Smooth muscle cell of the pulmonary artery (primary cell): ENCODE results near the gene OR2L5. TPM values are rescaled to one million over a fixed set of nuclear protein-coding genes. Genes with fewer than 3 reads are reported as not detected.

Experiments
- total RNA-seq: library from RNA; depleted of rRNA; stranded (reverse); fragments of >200 nt; gene quantifications from 2 replicates; pipeline ENCODE4 v1.2.3, GENCODE V29; 2014

Gene OR2L5, protein sequence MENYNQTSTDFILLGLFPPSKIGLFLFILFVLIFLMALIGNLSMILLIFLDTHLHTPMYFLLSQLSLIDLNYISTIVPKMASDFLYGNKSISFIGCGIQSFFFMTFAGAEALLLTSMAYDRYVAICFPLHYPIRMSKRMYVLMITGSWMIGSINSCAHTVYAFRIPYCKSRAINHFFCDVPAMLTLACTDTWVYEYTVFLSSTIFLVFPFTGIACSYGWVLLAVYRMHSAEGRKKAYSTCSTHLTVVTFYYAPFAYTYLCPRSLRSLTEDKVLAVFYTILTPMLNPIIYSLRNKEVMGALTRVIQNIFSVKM
- total RNA-seq: not detected in 2 replicates

DNA sequence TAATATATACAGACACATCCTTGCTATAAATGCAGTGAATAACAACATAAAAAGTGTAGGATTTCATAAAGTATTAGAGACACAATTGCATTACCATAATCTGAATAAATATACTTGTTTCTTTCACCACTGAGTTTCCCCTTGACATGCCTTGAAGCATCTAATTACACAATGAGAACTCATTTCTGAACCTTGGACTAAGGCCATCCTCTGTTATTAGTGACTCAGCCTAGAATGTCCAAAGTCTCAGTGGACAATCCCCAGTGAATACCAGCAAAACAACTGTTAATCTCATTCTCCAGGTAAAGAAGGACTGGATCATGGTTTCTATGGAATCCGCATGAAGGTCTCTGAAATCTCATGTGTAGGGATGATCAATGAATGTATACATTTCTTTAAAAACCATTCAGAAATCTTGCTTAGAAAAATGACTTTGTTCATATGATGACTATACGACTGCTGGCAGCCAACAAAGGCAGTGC, at the start of gene OR2L5:
Gene OR2L5, plus strand, starts transcription at position 432 of the 482 bp plus-strand sequence. CDS start 8,288 bp downstream, outside the sequence.

GRCh38 chr1:247964933-247965332, 48.5 kb upstream of the OR2L5 start, which contains the start of gene OR2AK2:
Gene OR2AK2 (plus strand): TSS chr1:247965233. CDS start chr1:247965377, 144 bp downstream.

DNA sequence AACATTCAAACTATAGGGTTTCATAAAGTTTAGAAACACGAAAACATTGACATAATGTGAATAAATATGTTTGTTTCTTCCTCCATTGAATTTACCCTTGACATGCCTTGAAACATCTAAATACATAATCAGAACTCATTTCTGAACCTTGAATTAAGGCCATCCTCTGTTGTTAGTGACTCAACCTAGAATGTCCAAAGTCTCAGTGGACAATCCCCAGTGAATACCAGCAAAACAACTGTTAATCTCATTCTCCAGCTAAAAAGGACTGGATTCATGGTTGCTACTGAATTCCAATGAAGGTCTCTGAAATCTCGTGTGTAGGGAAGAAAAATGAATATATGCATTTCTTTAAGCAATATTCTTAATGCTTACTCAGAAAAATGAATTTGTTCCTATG, 16.3 kb downstream of the OR2L5 start, which contains the start of gene OR2L2:
Gene OR2L2, plus strand, starts transcription at position 301 of the 400 bp plus-strand sequence. CDS start 8,198 bp downstream, outside the sequence.

DNA sequence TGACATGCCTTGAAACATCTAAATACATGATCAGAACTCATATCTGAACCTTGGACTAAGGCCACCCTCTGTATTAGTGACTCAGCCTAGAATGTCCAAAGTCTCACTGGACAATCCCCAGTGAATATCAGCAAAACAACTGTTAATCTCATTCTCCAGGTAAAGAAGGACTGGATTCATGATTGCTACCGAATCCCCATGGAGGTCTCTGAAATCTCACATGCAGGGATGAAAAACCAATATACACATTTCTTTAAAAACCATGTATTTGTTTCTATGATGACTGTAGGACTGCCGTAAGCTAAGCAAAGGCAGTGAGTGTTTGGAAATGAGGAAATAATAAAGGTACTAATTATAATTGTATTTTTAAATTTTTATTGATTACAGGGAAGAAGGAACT, 33.1 kb downstream of the OR2L5 start, which contains the start of gene OR2L3:
Gene OR2L3, plus strand, starts transcription at position 301 of the 400 bp plus-strand sequence. CDS start 13,846 bp downstream, outside the sequence.

Other genes with a start within 250 kb of the OR2L5 start
- gene OR14A16, start 189.5 kb upstream of the OR2L5 start, total RNA-seq: not detected in 2 replicates
- not detected in 2 replicates for gene OR11L1, start 171.8 kb upstream of the OR2L5 start, total RNA-seq
- 0.07 and 0.13 TPM in 2 replicates for gene TRIM58, start 156.5 kb upstream of the OR2L5 start, total RNA-seq
- not detected in 2 replicates for gene OR2W3, start 118.1 kb upstream of the OR2L5 start, total RNA-seq
- not detected in 2 replicates for gene OR2T8, start 93.4 kb upstream of the OR2L5 start, total RNA-seq
- gene OR2AJ1, start 88.8 kb upstream of the OR2L5 start, total RNA-seq: not detected in 2 replicates
- not detected in 2 replicates for gene OR2L8, start 64.8 kb upstream of the OR2L5 start, total RNA-seq
- not detected in 2 replicates for gene OR2AK2, start 48.4 kb upstream of the OR2L5 start, total RNA-seq
- not detected in 2 replicates for gene OR2L2, start 16.4 kb downstream of the OR2L5 start, total RNA-seq
- not detected in 2 replicates for gene OR2L3, start 33.2 kb downstream of the OR2L5 start, total RNA-seq
- gene OR2L13, start 81.5 kb downstream of the OR2L5 start, total RNA-seq: not detected in 2 replicates
- gene OR2M5, start 131.5 kb downstream of the OR2L5 start, total RNA-seq: not detected in 2 replicates
- not detected in 2 replicates for gene OR2M2, start 161.2 kb downstream of the OR2L5 start, total RNA-seq
- not detected in 2 replicates for gene OR2M3, start 183.6 kb downstream of the OR2L5 start, total RNA-seq
- gene OR2M4, start 217.8 kb downstream of the OR2L5 start, total RNA-seq: not detected in 2 replicates